ENCODE measurements around the gene DTNBP1.

Gene DTNBP1

GRCh38 chr6:15476631-15477380, 186.0 kb downstream of the DTNBP1 start:
- no peak for DNase-seq

DNA sequence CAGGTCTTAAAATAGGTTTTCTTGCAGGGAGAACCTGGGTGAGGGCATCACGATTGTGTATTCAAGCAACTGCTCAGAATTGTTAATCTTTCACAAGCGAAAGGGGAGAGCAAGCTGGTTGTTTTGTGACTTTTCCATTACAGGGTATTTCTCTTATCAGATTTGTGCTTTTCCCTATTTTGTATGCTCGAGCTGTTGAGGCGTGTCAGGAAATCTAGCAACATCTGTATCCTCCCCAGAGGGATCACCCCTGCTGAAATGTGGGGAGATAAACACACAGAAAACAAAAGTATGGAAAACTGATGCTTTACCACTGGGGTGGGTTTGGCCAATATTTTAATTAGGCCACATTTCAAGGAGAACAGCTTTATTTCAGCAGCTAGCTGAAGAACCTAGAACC, 187.0 kb downstream of the DTNBP1 start:
- no peak for DNase-seq

DNA sequence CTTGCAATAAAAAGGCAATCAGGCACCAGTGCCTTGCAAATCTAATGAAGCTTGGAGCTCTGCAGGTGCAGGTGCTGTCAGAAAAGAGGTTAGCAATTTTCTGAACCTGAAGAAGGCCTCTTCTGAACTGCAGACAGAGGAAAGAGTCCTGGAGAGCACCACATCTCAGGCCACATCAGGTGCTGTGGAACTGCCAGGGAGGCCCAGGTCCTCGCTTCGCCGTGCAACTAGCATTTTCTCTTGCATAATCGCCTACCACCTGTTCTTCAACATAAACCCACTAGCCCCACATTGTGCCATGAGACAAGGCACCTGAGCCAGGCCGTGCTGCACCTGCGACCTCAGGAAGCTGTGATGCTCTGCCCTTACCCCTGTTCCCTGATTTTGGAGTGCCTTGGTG, 187.6 kb downstream of the DTNBP1 start:
- no peak for DNase-seq

- DNase-seq, result no peak
Observed at GRCh38 chr6:15474196-15474595, 188.6 kb downstream of the DTNBP1 start.

GRCh38 chr6:15473741-15474161, 189.1 kb downstream of the DTNBP1 start:
- DNase-seq, result no peak

GRCh38 chr6:15473174-15473573, 189.7 kb downstream of the DTNBP1 start:
- no peak for DNase-seq
